Suprapubic skin (tissue), 4 donors: Measurements from ENCODE around the gene CCDC32.

Source experiments
- POLR2A ChIP-seq, 2 donors: fragments of 450-650 bp; IDR thresholded peaks; one replicate each; pipeline ENCODE4 v1.6.1; 2017; ENCODE audit warnings: antibody characterized with exemption in 2 of 2, mild to moderate bottlenecking in 2 of 2, moderate library complexity in 2 of 2
- POLR2AphosphoS5 ChIP-seq, 3 donors: sonication (generic); formaldehyde crosslinking; IDR thresholded peaks; one replicate each; pipeline ENCODE4 v1.6.1; 2017; ENCODE audit warnings: antibody characterized with exemption in 3 of 3
- TF ChIP-seq, protein P1 (sequence below), 2 donors: fragments of 200-600 bp in 1 of 2; fragments of 450-650 bp in 1 of 2; sonication (generic) in 1 of 2; IDR thresholded peaks; one replicate each; pipeline ENCODE4 v1.5.1; 2016 to 2019; ENCODE audit warnings: antibody characterized with exemption in 2 of 2, mild to moderate bottlenecking in 1 of 2, moderate library complexity in 1 of 2

DNA sequence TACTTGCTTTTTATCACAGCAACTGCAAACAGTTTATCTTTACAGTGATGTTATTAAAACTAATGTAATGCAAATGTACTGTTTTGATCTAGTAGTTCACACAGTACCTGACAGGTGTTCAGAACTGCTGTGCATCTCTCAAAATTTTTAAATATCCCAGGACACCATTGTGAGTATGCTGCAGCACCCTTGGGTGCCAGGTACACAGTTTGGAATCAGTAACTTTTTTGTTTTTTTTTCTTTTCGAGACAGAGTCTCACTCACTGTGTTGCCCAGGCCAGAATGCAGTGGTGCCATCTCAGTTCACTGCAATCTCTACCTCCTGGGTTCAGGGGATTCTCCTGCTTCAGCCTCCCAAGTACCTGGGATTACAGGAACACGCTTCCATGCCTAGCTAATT, 32.2 kb upstream of the CCDC32 start:
- TF ChIP-seq, protein P1, sequence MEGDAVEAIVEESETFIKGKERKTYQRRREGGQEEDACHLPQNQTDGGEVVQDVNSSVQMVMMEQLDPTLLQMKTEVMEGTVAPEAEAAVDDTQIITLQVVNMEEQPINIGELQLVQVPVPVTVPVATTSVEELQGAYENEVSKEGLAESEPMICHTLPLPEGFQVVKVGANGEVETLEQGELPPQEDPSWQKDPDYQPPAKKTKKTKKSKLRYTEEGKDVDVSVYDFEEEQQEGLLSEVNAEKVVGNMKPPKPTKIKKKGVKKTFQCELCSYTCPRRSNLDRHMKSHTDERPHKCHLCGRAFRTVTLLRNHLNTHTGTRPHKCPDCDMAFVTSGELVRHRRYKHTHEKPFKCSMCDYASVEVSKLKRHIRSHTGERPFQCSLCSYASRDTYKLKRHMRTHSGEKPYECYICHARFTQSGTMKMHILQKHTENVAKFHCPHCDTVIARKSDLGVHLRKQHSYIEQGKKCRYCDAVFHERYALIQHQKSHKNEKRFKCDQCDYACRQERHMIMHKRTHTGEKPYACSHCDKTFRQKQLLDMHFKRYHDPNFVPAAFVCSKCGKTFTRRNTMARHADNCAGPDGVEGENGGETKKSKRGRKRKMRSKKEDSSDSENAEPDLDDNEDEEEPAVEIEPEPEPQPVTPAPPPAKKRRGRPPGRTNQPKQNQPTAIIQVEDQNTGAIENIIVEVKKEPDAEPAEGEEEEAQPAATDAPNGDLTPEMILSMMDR (IDR thresholded peaks at IDR 0.05), result no peak
- TF ChIP-seq POLR2A (IDR thresholded peaks at IDR 0.05) (no peak), POLR2AphosphoS5 (IDR thresholded peaks at IDR 0.05) (no peak)
